ENCODE data around the gene LVRN. TPM values are rescaled to one million over a fixed set of nuclear protein-coding genes. Genes with fewer than 3 reads are reported as not detected.
A peak's percentile ranks its signal among the peaks of the same experiment; 100 is the strongest.

The LVRN gene
- total and polyA plus RNA-seq, 9 donors, result 2.0 to 4.9 (median 3.3) TPM

DNA sequence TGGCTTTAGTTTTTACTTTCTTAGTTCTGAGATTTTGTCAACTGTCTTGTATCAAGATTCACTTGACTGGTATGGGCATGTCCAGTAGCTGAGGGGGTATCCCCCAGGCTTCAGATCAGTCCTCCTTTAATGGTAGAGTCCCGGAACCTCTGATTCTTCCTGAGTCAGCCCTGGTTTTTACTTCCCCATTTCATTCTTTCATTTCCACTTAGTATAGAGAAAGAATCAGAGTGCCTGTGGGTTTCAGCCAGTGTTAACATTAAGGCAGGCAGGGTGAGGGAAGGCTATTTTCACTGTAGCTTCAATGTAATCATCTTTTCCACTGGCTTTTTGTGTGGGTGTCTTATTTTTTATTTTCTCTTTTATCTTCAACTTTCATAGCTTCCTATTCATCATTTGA is 114.2 kb downstream of the LVRN start:
- no peaks in the 10 kb centered on the region for H3K4me1 ChIP-seq (ENCODE audit: control insufficient read depth, insufficient read depth, low read length)
- peak; percentile 51 for DNase-seq
- no peaks in the 10 kb centered on the region for H3K9me3 ChIP-seq (replicated peaks; ENCODE audit: control insufficient read depth, low read depth, low read length)
- H3K36me3 ChIP-seq (ENCODE audit: control insufficient read depth, insufficient read depth, low read length), result peaks cover 3% of the 10 kb centered on the region
- H3K4me3 ChIP-seq (ENCODE audit: low read length), result no peak overlapping the region
- H3K27ac ChIP-seq (ENCODE audit: low read length), result no peak overlapping the region
- no peaks in the 10 kb centered on the region for H3K27me3 ChIP-seq (ENCODE audit: control insufficient read depth, insufficient read depth, low read length)
- WGBS (ENCODE audit: insufficient coverage), result no CpG with 5 or more reads among the region's 1 CpG

Other genes starting within 250 kb of the LVRN start
- 19.1 TPM for gene CDO1, start 145.8 kb upstream of the LVRN start, total RNA-seq
- gene CDO1, start 145.8 kb upstream of the LVRN start, polyA plus RNA-seq (ENCODE audit: insufficient read depth in 1 of 8, insufficient read length in 8 of 8, low replicate concordance in 1 of 8), result 10 to 100 TPM; 17.4 to 27.1 (median 23.1) TPM
- gene ATG12, start 120.9 kb upstream of the LVRN start, total RNA-seq, result 57.3 TPM
- gene ATG12, start 120.9 kb upstream of the LVRN start, polyA plus RNA-seq (ENCODE audit: insufficient read depth in 1 of 8, insufficient read length in 8 of 8, low replicate concordance in 1 of 8), result 10 to 100 TPM; 42.1 to 57.3 (median 50.2) TPM
- 63.8 TPM for gene AP3S1, start 120.5 kb upstream of the LVRN start, total RNA-seq
- gene AP3S1, start 120.5 kb upstream of the LVRN start, polyA plus RNA-seq (ENCODE audit: insufficient read depth in 1 of 8, insufficient read length in 8 of 8, low replicate concordance in 1 of 8), result 100 to 1,000 TPM in 7 of 8 donors, 10 to 100 TPM in 1; 90.4 to 152 (median 116) TPM
- gene ARL14EPL, start 70.0 kb downstream of the LVRN start, total RNA-seq, result 0.09 TPM
- gene ARL14EPL, start 70.0 kb downstream of the LVRN start, polyA plus RNA-seq (ENCODE audit: insufficient read depth in 1 of 8, insufficient read length in 8 of 8, low replicate concordance in 1 of 8), result under 1 TPM in 6 of 8 donors, not detected in 2; 0.05 to 0.24 (median 0.15) TPM
- 33.1 TPM for gene COMMD10, start 122.5 kb downstream of the LVRN start, total RNA-seq
- 10 to 100 TPM; 24.9 to 31.3 (median 29.2) TPM for gene COMMD10, start 122.5 kb downstream of the LVRN start, polyA plus RNA-seq (ENCODE audit: insufficient read depth in 1 of 8, insufficient read length in 8 of 8, low replicate concordance in 1 of 8)